ENCODE data around the gene MATN1. TPM values are rescaled to one million over a fixed set of nuclear protein-coding genes. Genes with fewer than 3 reads are reported as not detected.

Gene MATN1
- total and polyA plus RNA-seq, 2 experiments from 2014 or later = 0.47 to 3.7 TPM

DNA sequence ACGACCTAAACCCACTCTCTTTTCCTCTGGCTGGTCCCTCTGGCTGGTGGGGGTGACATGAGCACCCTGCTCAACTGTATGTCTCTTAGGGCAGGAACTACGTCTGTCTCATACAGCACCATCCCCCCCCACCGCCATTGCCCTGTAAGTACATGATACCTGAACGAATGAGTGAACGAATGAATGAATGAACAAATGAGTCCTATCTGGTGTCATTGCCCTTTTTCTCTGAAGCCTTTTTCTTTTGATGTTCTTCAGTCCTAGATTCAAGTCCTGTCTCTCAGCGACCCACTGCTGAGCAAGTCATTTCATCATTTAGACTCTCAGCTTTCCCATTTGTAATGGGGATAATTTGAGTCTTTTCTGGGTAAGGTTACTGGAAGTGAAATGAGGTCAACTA lies 10.8 kb downstream of the MATN1 start:
- H3K4me2 ChIP-seq = no peak overlapping the region
- no peak for DNase-seq (ENCODE audit: low spot score)
- no peaks in the 10 kb centered on the region for H3K9me2 ChIP-seq (replicated peaks; ENCODE audit: insufficient read depth)
- TF ChIP-seq, protein P1, sequence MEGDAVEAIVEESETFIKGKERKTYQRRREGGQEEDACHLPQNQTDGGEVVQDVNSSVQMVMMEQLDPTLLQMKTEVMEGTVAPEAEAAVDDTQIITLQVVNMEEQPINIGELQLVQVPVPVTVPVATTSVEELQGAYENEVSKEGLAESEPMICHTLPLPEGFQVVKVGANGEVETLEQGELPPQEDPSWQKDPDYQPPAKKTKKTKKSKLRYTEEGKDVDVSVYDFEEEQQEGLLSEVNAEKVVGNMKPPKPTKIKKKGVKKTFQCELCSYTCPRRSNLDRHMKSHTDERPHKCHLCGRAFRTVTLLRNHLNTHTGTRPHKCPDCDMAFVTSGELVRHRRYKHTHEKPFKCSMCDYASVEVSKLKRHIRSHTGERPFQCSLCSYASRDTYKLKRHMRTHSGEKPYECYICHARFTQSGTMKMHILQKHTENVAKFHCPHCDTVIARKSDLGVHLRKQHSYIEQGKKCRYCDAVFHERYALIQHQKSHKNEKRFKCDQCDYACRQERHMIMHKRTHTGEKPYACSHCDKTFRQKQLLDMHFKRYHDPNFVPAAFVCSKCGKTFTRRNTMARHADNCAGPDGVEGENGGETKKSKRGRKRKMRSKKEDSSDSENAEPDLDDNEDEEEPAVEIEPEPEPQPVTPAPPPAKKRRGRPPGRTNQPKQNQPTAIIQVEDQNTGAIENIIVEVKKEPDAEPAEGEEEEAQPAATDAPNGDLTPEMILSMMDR (IDR thresholded peaks at IDR 0.05; ENCODE audit: poor library complexity) = no peak
- TF ChIP-seq EZH2phosphoT487 (IDR thresholded peaks at IDR 0.05; ENCODE audit: low read depth, severe bottlenecking, unreplicated experiment) = no peak
- TF ChIP-seq EZH2 (IDR thresholded peaks at IDR 0.05; ENCODE audit: borderline replicate concordance) = no peak
- no peaks in the 10 kb centered on the region for H3K36me3 ChIP-seq (replicated peaks; ENCODE audit: insufficient read depth, low read depth)
- no peak overlapping the region for H3K27ac ChIP-seq
- no peaks in the 10 kb centered on the region for H3K79me2 ChIP-seq
- H2AFZ ChIP-seq = no peak overlapping the region
- no peaks in the 10 kb centered on the region for H3K27me3 ChIP-seq
- H3K4me1 ChIP-seq (ENCODE audit: insufficient read depth) = no peaks in the 10 kb centered on the region
- no peak overlapping the region for H3K4me3 ChIP-seq
- WGBS (ENCODE audit: low lambda C conversion rate, missing lambda C conversion rate) = over 99% methylated on average over 6 of the region's 6 CpGs
- H4K20me1 ChIP-seq (ENCODE audit: insufficient read depth, poor library complexity, severe bottlenecking) = no peaks in the 10 kb centered on the region
- no peaks in the 10 kb centered on the region for H3K9me3 ChIP-seq (ENCODE audit: low read depth)

DNA sequence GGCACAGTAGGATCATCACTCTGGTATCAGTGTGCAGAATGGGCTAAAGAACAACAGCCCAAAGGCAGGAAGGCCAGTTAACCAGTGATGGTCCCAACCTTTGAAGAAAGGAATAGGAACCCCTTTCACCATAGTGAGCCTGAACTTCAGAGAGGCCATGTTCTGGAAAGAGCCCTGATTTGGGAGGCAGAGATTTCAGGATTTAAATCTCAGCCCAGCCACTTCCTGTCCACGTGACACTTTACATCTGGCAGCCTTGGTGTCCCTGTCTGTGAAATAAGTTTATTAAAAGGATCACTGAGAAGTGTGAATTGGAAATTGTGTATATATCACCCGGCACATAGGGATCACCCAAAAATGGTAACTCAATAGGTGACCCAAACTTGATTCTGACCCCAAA lies 13.0 kb downstream of the MATN1 start:
- TF ChIP-seq, protein P1 (IDR thresholded peaks at IDR 0.05; ENCODE audit: poor library complexity) = no peak
- no peak for TF ChIP-seq EZH2 (IDR thresholded peaks at IDR 0.05; ENCODE audit: borderline replicate concordance)
- TF ChIP-seq EZH2phosphoT487 (IDR thresholded peaks at IDR 0.05; ENCODE audit: low read depth, severe bottlenecking, unreplicated experiment) = no peak
- no peaks in the 10 kb centered on the region for H3K27me3 ChIP-seq
- no peaks in the 10 kb centered on the region for H3K4me1 ChIP-seq (ENCODE audit: insufficient read depth)
- H4K20me1 ChIP-seq (ENCODE audit: insufficient read depth, poor library complexity, severe bottlenecking) = no peaks in the 10 kb centered on the region
- H3K4me2 ChIP-seq = no peak overlapping the region
- H3K36me3 ChIP-seq (replicated peaks; ENCODE audit: insufficient read depth, low read depth) = no peaks in the 10 kb centered on the region
- no peaks in the 10 kb centered on the region for H3K9me2 ChIP-seq (replicated peaks; ENCODE audit: insufficient read depth)
- no peak overlapping the region for H2AFZ ChIP-seq
- no peaks in the 10 kb centered on the region for H3K79me2 ChIP-seq
- H3K4me3 ChIP-seq = no peak overlapping the region
- no peaks in the 10 kb centered on the region for H3K9me3 ChIP-seq (ENCODE audit: low read depth)
- no peak for DNase-seq (ENCODE audit: low spot score)
- no peak overlapping the region for H3K27ac ChIP-seq
- WGBS (ENCODE audit: low lambda C conversion rate, missing lambda C conversion rate) = 63% methylated on average over 2 of the region's 2 CpGs

DNA sequence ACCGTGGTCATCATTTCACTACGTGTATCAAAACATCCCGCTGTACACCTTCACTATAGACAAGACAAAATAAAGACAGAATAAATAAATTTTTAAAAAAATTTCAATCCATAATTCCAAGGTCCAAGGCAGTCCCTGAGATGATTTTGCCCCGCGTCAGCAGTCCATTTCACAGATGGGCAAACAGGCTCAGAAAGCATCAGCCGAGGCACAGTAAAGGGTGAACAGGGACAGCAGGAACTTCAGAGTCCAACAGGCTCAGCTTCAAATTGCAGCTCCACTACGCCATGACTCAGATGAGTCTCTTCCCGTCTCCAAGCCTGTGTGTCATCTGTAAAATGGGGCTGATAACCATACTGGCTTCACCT lies 15.0 kb downstream of the MATN1 start:
- Histone ChIP-seq H3K36me3 (replicated peaks; ENCODE audit: insufficient read depth, low read depth) (no peaks in the 10 kb centered on the region), H2AFZ (no peak overlapping the region), H3K4me2 (no peak overlapping the region), H3K27ac (no peak overlapping the region), H3K4me1 (ENCODE audit: insufficient read depth) (no peaks in the 10 kb centered on the region), H3K9me3 (ENCODE audit: low read depth) (no peaks in the 10 kb centered on the region), H3K9me2 (replicated peaks; ENCODE audit: insufficient read depth) (no peaks in the 10 kb centered on the region), H3K27me3 (no peaks in the 10 kb centered on the region), H4K20me1 (ENCODE audit: insufficient read depth, poor library complexity, severe bottlenecking) (no peaks in the 10 kb centered on the region), H3K4me3 (no peak overlapping the region), H3K79me2 (no peaks in the 10 kb centered on the region)
- DNase-seq (ENCODE audit: low spot score) = no peak
- 57% methylated on average over 8 of the region's 8 CpGs for WGBS (ENCODE audit: low lambda C conversion rate, missing lambda C conversion rate)
- TF ChIP-seq EZH2 (IDR thresholded peaks at IDR 0.05; ENCODE audit: borderline replicate concordance) (no peak), EZH2phosphoT487 (IDR thresholded peaks at IDR 0.05; ENCODE audit: low read depth, severe bottlenecking, unreplicated experiment) (no peak)
- TF ChIP-seq, protein P1 (IDR thresholded peaks at IDR 0.05; ENCODE audit: poor library complexity) = no peak
